Measurements from ENCODE around the gene EGFR.

Gene EGFR

DNA sequence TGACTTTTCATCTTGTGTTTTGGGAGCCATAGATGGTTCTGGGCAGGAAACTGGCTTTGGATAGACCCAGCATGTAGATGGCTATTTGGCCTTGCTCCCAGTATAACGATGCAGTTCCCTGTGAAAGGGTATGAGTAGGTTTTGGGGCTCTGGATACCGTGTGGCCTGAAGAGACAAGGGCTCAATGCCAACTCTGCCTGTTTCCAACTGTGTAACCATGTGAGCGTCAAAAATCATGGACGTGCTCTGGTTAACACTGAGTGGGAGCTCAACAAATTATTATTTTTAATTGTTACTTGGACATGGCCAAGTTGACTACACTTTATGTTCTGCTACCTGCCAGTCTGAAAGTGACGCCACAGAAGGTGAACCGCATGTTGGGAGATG lies 41.8 kb downstream of the EGFR start:
- no peak for DNase-seq (ENCODE audit: low read depth in 2 of 2, low spot score in 1 of 2)

- DNase-seq (ENCODE audit: low read depth in 2 of 2, low spot score in 1 of 2): no peak
Observed at GRCh38 chr7:55061726-55062499, 43.1 kb downstream of the EGFR start.

DNA sequence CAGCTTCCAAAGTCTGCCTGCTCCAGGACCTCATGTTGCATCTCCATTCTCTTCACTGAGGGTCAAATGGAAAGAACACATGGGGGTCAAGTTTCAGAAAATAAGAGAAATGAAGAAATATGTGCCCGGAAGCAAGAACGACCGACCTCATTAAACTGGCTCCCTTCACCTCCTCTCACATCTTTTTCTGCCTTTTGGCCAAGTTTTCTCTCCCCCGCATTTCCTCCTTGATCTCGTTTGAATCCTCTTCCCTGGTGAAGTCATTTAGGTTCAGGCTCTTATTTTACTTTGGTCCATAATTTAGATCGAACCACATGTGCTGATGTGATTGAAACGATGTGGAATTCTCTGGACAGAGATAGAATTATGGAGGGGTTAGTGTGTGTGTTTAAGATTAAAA lies 44.2 kb downstream of the EGFR start:
- DNase-seq (ENCODE audit: low read depth in 2 of 2, low spot score in 1 of 2): no peak

DNA sequence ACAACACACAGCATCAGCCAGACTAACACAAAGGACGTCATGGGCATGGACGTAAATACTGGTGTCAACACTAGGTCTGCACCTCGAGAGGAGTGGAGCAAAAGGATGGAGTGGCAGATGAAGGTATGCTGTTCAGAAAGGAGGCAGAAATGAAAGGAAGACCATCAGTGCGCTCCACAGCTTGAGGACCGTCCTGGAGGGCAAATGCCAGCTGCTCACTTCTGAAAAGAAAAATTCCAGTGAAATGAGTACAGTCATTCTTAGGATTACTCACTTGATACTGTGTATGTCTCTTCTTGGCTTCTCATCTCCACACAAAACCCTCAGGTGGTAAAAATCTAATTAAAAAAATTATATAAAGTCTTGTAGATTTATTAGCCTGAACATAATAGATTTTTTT lies 44.8 kb downstream of the EGFR start:
- no peak for DNase-seq (ENCODE audit: low read depth in 2 of 2, low spot score in 1 of 2)

- no peak for DNase-seq (ENCODE audit: low read depth in 2 of 2, low spot score in 1 of 2)
Observed at GRCh38 chr7:55065079-55065478, 46.3 kb downstream of the EGFR start.

DNA sequence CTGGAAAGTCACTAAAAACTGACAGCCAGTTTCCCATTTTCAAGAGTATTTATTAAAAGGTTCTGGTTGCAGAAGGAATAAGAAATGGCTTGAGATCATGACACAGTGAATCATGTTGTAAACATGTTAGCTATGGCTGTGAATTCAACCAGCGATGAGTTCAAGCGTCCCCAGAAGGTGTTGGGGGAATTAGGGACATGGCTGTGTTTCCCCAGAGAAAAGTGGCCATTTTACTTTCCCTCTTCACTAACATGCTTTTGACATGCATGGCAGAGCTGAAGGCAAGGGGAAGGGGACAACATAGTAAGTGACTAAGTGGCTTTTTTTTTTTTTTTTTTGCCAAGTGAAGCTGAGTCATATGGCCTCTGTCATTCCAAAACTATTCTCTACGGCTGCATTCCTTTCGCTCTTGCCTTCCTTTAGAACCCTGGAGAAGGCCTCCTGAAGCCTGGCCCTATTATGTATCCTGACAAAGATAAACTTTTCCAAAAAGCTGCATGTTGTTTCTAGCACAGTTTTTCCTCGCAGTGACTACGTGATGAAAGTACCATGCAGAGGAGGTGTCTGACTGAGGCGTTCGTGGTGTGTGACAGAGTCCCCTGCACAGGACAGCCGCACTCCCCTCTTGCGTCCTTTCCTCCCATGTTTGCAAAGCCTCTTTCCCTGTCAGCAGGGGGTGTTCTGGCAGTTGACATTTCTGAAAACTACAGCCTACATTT lies 46.9 kb downstream of the EGFR start:
- DNase-seq (ENCODE audit: low read depth in 2 of 2, low spot score in 1 of 2): no peak

DNA sequence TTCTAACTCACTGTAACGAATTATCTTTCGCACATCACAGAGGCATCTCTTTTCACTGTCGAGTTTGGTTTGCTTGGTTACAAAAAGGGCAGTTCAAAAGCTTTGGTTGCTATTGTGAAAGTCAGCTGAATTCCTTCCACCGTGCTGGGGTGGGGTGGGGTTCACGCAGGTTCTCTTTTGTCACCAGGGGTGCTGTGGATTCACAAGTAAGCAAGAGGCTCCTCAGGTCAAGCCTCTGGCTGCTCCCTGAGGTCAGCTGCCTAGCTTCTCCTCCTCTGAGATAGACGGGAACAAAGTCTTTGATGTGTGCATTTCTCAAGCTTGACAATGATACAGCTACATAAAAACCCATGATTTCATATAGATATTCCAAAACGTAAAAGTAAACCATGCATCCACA lies 47.7 kb downstream of the EGFR start:
- no peak for DNase-seq (ENCODE audit: low read depth in 2 of 2, low spot score in 1 of 2)

- no peak for DNase-seq (ENCODE audit: low read depth in 2 of 2, low spot score in 1 of 2)
Observed at GRCh38 chr7:55066938-55067337, 48.1 kb downstream of the EGFR start.

- DNase-seq (ENCODE audit: low read depth in 2 of 2, low spot score in 1 of 2): no peak
Observed at GRCh38 chr7:55067748-55068147, 48.9 kb downstream of the EGFR start.

DNA sequence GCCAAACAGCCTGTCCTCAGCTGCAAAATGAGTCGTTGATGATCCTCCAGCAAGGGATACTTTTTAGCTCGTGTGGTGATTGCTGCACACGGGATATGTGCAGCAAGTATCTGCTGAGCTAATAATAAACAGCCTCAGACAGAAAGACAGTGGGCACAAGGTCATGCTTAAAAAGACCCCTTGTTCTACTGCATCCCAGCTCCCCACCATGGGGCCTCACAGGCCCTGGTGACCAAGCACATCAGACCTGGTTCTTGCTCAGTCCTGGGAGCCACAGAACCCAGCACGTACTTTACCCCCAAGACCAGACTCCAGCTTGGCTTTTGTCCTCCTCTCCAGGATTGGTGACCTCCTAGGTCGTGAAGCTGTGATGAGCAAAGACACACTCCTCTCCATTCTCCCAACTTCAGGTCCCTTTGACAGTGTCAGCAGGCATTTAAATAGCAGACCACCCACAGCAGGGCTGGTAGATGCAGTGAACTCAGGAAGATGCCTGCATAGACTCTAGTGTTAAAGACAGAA lies 50.5 kb downstream of the EGFR start:
- DNase-seq (ENCODE audit: low read depth in 2 of 2, low spot score in 1 of 2): no peak

- DNase-seq (ENCODE audit: low read depth in 2 of 2, low spot score in 1 of 2): no peak
Observed at GRCh38 chr7:55070271-55070743, 51.5 kb downstream of the EGFR start.

DNA sequence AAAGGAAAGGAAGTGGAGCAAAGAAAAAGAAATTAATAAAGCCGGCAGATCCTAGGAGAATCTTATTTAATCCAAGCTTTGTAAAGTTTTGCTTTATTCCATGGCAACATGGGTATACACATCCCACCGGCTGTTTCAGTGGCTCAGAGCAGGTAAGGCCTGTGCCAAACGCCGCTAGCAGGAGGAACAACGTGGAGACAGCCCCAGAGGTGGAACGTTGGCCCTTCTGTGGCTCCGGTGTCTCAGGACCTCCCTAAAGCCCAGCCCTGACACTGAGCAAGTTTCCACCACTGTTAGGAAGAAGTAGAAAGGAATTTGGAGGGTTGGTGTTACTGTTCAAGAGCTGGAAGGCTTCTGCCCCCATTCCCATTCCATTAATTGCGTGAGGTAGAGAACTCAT lies 52.0 kb downstream of the EGFR start:
- no peak for DNase-seq (ENCODE audit: low read depth in 2 of 2, low spot score in 1 of 2)

DNA sequence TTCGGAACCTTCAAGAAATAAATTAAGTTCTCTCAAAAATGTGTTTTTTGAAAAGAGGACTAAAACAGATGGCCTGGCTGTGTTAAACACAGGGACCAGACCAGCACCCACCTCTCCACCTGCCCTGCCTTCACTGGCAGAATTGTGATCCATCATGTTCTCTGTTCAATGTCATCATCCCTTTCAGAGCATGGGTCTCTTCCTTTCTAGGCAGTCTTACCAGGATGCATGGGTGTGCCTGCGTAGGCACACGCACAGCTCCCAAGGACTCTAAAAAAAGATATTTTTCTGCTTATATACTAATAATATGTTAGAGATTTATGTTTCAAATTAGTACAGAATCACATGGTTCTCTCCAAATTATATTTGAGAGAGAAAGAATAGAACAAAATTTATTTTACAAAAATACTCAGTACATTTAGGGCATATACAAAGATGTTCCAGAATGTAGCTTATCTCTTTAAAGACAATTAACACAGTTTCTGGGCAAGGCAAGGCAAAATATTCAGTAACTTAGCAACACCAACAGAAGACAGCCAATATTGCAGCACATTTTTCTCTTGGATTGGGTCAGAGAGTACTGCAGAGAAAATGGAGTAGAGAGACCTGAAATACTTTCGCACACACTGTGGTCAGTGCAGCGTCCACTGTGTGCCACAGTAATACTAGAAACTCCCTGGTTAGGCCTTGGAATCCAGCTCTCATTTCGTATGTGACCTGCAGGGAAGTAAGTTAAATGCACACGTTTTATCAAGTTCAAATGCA lies 52.8 kb downstream of the EGFR start:
- no peak for DNase-seq (ENCODE audit: low read depth in 2 of 2, low spot score in 1 of 2)

- no peak for DNase-seq (ENCODE audit: low read depth in 2 of 2, low spot score in 1 of 2)
Observed at GRCh38 chr7:55072251-55072650, 53.4 kb downstream of the EGFR start.

DNA sequence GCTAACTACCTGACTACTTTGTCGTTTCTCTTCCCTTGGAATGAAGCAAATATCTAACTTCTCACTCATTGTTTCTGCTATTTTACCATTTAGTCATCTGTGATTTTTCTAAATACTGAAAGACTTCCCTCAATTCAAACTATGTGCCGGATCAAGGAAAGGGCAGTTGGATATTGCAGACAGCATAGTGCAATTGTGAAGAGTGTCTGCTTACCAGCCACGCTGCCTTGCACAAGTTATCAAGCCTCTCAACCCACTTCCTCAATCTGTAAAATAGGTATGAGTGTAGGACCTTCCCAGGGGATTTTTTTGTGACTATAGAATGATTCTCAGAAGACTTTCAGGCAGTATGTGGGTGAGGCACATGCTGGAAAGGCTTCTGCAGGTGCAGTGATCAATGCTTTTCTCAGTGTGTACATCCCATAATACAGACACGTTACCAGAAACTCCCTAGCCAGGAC lies 54.3 kb downstream of the EGFR start:
- DNase-seq (ENCODE audit: low read depth in 2 of 2, low spot score in 1 of 2): no peak

- DNase-seq (ENCODE audit: low read depth in 2 of 2, low spot score in 1 of 2): no peak
Observed at GRCh38 chr7:55073976-55074528, 55.2 kb downstream of the EGFR start.

GRCh38 chr7:55075464-55076021 lies 56.7 kb downstream of the EGFR start:
- no peak for DNase-seq (ENCODE audit: low read depth in 2 of 2, low spot score in 1 of 2)

- no peak for DNase-seq (ENCODE audit: low read depth in 2 of 2, low spot score in 1 of 2)
Observed at GRCh38 chr7:55077561-55078410, 59.0 kb downstream of the EGFR start.

- DNase-seq (ENCODE audit: low read depth in 2 of 2, low spot score in 1 of 2): no peak
Observed at GRCh38 chr7:55078465-55079372, 59.9 kb downstream of the EGFR start.

Measured in stimulated activated CD8-positive, alpha-beta memory T cell treated with anti-CD3 and anti-CD28 coated beads, Interleukin-4, amount 100 ng/mL, for 1 hour (primary cell).